ENCODE results near the gene CACNG6.

CACNG6 gene

DNA sequence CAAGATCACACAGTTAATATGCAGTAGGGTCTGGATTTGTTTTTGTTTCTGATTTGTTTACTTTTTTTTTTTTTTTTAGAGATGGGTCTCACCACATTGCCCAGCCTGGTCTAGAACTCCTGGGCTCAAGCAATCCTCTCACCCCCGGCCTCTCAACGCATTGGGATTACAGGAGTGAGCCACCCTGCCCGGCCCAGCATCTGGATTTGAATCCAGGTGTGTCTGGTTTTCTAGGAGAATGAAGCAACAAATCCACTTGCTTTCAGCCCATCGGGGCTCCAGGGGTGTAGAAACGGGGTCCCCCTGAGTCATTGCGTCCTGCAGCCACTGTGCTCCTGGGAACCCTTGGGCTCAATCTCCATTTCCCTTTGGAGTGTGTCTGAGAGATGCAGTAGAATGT is 22.1 kb upstream of the CACNG6 start:
- no peak for DNase-seq

DNA sequence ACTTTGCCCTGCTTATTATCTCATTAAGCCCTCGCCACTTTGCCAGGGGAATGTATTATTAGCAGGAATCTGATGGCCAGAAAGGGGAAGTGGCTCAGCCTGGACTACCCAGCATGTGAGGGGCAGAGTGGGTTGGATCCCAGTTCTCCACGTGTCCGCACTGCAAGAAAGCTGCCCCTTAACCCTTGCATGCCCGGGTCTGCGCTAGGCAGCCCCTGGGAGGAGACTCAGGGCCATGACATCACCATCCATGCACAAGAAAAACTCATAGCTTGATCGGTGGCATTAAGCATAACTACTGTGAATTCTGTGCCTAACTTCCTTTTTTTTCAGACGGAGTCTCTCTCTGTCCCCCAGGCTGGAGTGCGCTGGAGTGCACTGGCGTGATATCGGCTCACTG is 19.8 kb upstream of the CACNG6 start:
- no peak for DNase-seq

DNA sequence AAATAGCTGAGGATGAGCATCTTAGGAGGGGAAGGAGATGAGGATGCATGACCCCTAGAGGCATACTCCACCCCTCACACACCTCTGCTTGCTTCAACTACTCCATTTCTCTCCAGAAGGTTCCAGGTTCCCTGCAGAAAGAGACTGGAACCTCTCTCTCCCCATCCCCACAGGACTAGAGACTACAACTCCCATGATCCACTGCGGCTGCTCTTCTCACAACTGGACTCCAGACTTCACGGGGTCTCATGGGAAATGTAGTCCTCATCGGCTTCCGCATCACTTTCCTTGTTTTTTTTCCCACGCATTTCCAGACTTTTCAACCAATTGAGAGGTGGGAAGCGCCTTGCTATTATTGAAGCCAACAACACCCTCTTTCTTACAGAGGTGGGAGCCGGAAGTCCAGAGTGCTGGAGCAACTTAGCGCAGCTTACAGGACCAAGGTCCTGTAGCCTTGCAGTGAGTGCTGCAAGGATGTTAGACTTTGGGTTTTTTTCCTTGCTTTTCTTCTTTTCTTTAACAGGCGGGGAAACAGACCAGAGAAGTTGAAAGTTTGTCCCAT is 13.9 kb upstream of the CACNG6 start:
- DNase-seq = peak; percentile 35

GRCh38 chr19:53977991-53978731 is 13.3 kb upstream of the CACNG6 start:
- DNase-seq = no peak

DNA sequence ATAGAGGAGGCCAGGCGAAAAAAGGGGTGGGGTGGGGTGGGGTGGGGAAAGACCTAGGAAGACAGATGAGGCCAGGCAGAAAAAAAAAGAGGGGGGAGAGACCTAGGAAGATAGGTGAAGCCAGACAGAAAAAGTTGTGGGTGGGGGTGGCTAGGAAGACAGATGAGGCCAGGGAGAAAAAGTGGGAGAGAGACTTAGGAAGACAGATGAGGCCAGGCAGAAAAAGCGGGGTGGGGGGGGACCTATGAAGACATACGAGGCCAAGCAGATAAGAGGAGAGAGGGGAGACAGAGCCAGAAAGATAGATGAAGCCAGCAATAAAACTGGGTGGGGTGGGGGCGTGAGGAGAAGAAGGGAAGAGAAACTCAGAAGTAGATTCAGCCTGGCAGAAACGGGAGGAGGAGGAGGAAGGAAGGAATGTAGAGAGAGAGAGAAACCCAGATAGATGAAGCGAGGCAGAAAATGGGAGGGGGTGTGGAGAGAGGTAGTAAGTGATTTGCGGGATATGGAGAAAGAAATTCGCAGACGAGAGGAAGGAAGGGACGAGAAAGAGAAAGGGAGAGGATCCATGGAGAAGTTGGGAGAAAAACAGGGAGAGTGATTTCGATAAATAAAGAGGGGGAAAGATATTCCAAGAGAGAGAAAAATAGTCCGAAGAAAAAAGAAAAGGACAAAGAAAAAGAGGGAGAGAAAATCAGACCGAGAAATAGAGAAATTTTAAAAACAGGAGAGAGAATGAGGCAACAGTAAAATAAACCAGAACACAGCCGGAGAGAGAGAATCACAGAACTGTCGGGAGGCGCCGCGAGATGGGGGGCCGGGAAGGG is 12.2 kb upstream of the CACNG6 start:
- no peak for DNase-seq

GRCh38 chr19:53980539-53981375 is 10.7 kb upstream of the CACNG6 start:
- DNase-seq = no peak

DNA sequence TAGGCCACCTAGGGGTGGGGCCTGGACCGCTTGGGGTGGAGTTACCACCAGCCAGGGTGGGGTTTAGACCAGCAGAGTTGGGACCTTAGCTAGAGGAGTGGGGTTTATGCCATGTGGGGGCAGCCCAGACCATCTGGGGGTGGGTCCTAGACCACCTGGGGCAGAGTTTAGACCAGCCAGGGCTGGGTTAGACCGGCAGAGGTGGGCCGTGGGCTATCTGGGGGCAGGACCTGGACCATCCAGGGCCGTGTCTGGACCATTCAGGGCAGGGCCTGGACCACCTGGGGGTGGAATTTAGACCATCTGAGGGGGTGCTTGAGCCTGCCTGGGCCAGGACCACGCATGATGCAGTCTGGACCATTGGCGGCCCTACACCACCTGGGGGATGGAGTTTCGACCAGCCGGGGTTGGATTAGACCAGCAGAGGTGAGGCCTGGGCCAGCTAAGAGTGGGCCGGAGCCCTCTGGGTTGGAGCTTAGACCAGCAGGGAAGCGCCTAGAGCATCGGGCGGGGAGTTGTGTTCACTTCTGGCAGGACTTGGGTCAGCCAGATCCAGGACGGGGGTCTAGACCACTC is 10.0 kb upstream of the CACNG6 start:
- DNase-seq = no peak

DNA sequence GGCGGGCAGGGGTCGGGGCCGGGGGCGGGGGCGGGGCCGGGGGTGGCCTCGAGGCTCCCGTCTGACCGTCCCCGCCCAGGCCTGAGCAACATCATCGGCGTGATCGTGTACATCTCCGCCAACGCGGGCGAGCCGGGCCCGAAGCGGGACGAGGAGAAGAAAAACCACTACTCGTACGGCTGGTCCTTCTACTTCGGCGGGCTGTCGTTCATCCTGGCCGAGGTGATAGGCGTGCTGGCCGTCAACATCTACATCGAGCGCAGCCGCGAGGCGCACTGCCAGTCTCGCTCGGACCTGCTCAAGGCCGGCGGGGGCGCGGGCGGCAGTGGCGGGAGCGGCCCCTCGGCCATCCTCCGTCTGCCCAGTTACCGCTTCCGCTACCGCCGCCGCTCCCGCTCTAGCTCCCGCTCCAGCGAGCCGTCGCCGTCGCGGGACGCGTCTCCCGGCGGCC is 9.4 kb upstream of the CACNG6 start:
- DNase-seq = no peak

DNA sequence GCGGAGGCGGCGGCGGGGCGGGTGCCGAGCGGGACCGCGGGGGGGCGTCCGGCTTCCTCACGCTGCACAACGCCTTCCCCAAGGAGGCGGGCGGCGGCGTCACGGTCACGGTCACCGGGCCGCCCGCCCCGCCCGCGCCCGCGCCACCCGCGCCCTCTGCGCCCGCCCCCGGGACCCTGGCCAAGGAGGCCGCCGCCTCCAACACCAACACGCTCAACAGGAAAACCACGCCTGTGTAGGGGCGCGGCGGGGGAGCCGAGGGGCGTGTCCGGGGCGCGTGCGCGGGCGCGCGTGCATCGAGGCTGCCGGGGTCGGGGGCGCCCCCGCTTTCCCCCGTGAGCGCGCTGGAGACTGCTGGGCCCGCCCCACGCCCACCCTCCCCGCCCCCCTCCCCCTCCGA is 8.8 kb upstream of the CACNG6 start:
- DNase-seq = no peak

GRCh38 chr19:53983457-53984289 is 7.8 kb upstream of the CACNG6 start:
- no peak for DNase-seq

GRCh38 chr19:53985863-53986262 is 5.6 kb upstream of the CACNG6 start:
- no peak for DNase-seq

DNA sequence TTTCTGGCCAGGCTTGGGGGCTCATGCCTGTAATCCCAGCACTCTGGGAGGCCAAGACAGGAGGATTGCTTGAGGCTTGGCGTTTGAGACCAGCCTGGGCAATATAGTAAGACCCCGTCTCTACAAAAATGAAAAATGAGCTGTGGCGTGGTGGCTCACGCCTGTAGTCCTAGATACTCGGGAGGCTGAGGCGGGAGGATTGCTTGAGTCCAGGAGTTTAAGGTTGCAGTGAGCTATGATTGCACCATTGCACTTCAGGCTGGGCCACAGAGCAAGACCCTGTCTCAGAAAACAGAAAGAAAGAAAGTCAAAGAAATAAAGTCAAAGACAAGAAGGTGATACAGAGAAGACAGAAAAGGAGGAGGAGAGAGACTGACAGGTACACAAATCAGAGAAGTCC is 2.5 kb upstream of the CACNG6 start:
- no peak for DNase-seq

DNA sequence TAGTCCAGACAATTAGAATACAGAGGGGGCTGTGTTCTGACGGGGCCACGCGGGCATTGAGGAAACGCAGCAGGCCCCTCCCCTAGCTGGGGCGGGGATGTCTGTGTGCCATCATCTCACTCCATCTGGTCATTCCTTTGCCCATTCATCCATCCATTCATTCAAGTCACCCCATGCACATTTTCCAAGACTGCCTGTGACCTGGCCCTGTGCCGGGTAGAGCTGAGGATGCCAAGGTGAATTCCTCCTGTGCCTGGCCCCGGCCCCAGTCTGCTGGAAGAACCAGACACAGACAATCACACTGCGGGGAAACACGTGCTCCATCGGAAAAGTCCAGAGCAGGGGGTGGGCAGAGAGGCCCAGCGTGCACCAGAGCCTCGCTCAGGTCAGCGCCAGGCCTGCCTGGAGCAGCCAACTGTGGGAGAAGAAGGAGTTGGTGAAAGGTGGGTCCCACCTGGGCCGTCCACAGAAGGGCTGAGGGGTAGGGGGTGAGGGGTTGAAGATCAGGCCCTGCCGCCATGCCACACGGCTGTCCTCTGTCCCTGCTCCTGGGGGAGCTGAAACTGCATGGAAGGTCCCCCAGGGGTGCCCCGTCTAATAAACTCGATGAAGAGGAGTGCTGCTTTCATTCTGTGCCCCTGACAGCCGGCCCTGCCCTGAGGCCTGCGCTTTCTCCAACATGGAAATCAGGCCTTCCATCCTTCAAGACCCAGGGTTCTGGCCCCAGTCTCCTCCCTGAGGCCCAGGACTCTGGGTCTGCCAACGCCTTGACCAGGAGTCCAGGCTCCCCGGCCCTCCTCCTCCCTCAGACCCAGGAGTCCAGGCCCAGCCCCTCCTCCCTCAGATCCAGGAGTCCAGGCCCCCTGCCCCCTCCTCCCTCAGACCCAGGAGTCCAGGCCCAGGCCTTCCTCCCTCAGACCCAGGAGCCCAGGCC is 1.6 kb upstream of the CACNG6 start:
- DNase-seq = no peak

- DNase-seq = no peak
These were observed 774 bp downstream of the CACNG6 start for GRCh38 chr19:53992211-53992610.

GRCh38 chr19:53992815-53993214 is 1.4 kb downstream of the CACNG6 start:
- no peak for DNase-seq

- no peak for DNase-seq
These were observed 2.0 kb downstream of the CACNG6 start for GRCh38 chr19:53993448-53993847.

DNA sequence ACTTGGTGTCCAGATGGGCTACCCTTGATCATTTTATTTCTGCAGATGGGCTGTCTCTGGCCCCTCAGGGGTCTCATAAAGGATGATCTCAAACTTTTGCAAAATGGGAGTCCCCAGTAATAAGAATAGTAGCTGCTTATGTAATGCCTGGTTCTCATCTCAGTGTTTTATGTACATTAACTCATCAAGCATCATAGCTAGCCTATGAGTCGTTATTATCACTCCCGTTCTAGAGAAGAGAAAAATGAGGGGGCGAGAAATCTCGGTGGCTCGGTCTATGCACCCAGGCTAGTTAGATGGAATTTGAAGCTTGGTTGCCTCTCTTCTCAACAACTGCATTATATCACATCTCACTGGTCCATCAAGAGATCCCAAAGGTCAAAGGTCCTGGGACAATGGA is 3.4 kb downstream of the CACNG6 start:
- DNase-seq = no peak

DNA sequence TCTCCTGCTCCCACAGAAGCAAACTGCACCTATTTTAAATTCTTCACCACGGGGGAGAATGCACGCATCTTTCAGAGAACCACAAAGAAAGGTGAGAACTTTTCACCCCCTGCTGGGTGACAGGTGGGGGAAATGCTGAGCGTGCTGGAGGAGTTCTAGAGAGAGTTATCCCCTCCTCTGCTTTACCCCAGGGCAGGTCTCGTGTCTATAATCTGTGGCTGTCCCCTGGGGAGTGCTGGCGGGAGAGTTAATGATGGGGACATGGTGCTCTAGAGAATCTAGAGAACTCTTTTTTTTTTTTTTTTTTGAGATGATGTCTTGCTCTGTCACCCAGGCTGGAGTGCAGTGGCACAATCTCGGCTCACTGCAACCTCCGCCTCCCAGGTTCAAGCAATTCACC is 6.8 kb downstream of the CACNG6 start:
- DNase-seq = no peak

- DNase-seq = no peak
These were observed 8.3 kb downstream of the CACNG6 start for GRCh38 chr19:53999694-54000093.

DNA sequence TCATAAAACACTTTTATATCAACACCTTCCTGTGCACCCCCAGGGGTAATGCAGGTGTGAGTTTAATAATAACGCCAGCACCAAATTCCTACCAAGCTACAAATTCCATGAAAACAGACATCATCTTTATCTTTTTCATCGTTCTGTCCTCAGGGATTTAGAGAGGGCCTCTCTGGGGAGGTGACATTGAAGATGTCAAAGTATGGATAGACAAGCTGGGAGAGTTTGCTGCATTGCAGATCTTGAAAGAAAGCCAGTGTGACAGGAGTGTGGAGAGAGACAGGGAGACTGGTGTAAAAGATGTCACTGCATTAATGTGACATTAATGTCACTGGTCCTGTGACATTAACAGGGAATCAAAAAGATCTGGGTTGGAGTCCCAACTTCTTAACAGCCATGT is 10.1 kb downstream of the CACNG6 start:
- DNase-seq = no peak

Data from DMS 273 treated with DMSO at 0.1 percent for 48 hours (cell line).